GM18517 (cell line): ENCODE results near the gene GNA12.

ENCODE experiments used
- ATAC-seq: cut with Tn5 transposase; IDR thresholded peaks from one replicate; pipeline ENCODE4 v1.9.1; 2021; ENCODE audit warnings: mild to moderate bottlenecking, moderate library complexity; ENCODE audit not compliant: unreplicated experiment

GNA12 gene

DNA sequence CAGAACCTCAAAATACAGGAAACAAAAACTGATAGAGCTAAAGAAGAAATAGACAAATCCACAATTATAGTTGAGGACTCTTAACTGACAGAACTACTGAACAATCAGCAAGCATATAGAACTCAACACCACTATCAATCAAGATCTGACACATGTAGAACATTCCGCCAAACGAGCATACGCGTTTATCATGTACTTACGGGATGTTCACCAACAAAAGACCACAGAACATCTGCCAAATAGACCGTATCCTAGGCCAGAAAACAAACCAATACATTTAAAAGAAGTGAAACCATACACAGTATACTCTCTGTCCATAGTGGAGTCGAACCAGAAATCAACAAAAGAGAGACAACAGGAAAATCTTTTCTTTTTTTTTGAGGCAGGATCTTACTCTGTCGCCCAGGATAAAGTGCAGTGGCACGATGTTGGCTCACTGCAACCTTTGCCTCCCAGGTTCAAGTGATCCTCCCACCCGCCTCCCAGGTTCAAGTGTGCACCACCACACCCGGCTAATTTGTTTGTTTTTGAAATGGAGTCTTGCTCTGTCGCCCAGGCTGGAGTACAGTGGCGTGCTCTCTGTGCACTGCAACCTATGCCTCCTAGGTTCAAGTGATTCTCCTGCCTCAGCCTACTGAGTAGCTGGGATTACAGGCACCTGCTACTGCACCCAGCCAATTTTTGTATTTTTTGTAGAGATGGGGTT, 5.1 kb downstream of the GNA12 start:
- no peak for ATAC-seq

DNA sequence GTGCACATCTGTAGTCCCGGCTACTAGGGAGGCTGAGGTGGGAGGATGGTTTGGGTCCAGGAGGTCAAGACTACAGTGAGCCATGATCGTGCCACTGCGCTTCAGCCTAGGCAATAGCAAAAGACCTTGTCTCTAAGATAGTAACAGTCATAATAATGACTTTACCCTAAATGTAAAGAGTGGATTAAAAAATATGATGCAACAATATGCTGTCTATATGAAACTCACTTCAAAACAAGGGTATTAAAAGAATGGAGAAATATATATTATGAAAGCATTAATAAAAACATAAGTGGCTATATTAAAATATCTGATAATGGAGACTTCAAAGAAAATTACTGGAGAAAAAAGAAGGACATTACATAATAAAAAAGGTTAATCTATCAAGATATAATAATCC, 5.7 kb downstream of the GNA12 start:
- ATAC-seq, result no peak

DNA sequence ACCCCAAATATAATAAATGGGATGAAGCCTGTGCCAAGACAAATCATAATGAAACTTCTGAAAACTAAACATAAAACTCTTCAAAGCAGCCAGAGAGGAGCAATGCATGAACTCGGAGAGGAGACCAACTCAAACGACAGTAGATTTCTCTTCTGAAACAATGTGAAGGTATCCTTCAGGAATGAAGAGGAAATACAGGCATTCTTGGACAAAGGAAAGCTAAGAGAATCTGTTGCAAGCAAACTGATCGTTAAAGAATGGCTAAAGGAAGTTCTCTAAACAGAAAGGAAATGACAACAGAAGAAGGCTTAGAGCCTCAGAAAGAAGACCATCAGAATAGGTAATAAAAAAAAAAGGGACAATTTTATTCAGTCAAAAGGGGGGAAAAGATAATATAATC, 6.6 kb downstream of the GNA12 start:
- no peak for ATAC-seq

DNA sequence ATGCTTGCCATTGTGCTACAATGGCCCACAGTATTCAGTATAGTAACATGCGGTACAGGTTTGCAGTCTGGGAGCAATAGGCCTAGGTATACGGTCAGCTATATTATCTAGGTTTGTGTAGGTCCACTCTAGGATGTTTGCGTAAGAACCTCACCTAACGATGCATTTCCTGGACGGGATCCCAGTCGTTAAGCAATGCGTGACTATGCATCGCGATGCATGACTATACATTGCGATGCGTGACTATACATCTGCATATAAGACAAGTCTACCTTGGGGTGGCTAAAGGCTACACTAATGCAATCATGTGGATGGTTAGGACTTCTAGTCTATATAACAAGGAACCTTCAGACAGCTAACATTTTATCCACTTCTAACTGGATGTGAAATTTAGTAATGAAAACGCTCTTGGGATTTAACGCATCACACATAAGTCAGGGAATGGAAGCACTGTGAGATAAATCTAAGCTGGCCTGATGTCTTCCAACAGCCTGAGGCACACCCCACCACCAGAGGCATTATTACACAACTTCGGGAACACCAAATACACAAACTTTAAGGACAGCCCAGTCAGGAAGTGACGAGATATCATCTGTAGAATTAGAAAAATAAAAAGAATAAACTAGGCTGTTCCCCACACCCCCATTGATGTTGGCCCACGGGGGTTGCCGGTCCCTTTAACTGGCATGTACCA, 9.2 kb downstream of the GNA12 start:
- ATAC-seq, result no peak

GRCh38 chr7:2833083-2833910, 10.8 kb downstream of the GNA12 start:
- ATAC-seq, result no peak

GRCh38 chr7:2832461-2832860, 11.6 kb downstream of the GNA12 start:
- no peak for ATAC-seq

- ATAC-seq, result no peak
Measured at GRCh38 chr7:2830609-2831376, 13.3 kb downstream of the GNA12 start.

DNA sequence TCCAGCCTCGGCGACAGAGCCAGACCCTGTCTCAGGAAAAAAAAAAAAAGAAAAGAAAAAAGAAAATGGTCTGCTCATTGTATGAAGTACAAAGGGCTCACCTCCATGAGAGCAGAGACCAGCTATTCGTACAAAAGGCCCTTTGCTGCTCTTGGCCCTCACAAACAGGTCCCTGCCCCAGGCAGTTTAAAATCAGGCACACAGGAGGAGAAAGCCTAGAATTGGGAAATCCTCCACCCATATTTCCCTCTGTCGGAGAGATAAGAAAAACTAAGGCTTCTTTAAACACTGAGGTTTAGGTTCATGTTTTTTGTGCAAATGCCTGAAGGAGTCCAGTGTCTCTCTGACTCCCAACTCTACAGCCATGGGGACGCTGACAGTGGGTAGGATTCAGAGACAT, 15.1 kb downstream of the GNA12 start:
- ATAC-seq, result no peak

GRCh38 chr7:2826771-2827170, 17.3 kb downstream of the GNA12 start:
- no peak for ATAC-seq

DNA sequence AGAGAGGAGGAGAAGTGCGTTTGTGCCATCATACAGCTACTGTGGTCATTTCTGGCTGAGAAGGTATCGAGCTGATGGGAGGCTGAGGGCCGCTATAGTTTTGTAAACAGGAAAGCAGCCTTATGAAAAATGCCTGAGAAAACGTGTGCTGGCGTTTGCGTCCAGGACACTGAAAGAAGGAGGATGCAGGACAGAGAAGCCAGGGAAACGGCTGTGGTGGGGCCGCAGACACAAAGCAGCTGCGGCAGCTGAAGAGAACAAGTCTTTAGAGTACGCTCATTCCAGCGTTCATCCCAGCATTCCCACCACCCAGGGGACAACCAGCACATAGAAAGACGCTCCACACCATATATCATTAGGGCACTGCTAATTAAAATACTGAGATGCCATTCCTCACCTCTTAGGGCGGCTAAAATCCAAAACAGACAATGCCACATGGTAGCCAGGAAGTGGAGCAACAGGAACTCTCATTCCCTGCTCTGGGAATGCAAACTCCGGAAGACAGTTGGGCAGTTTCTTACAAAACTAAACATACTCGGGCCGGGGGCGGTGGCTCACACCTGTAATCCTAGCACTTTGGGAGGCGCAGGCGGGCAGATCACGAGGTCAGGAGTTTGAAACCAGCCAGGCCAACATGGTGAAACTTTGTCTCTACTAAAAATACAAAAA, 18.4 kb downstream of the GNA12 start:
- ATAC-seq, result no peak

GRCh38 chr7:2824678-2825461, 19.2 kb downstream of the GNA12 start:
- no peak for ATAC-seq

- ATAC-seq, result no peak
Measured at GRCh38 chr7:2824026-2824677, 20.0 kb downstream of the GNA12 start.

DNA sequence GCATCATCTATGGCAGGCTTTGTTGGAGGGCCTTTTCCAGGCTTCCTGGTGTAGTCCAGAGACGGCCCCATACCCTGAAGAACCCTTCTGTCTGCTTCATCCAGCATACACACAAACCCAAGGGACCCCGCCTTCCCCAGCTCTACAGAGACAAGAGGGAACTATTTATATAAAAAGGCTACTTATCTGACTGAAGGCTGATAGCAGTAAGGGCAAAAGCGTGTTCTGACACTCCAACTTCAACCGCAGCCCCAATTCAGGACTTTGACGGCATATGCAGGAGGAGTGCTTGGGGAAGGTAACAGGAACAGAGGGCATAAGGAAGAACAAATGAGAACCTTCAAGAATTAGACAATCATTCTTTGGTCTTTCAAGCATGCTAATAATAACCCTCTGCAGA, 21.0 kb downstream of the GNA12 start:
- no peak for ATAC-seq

DNA sequence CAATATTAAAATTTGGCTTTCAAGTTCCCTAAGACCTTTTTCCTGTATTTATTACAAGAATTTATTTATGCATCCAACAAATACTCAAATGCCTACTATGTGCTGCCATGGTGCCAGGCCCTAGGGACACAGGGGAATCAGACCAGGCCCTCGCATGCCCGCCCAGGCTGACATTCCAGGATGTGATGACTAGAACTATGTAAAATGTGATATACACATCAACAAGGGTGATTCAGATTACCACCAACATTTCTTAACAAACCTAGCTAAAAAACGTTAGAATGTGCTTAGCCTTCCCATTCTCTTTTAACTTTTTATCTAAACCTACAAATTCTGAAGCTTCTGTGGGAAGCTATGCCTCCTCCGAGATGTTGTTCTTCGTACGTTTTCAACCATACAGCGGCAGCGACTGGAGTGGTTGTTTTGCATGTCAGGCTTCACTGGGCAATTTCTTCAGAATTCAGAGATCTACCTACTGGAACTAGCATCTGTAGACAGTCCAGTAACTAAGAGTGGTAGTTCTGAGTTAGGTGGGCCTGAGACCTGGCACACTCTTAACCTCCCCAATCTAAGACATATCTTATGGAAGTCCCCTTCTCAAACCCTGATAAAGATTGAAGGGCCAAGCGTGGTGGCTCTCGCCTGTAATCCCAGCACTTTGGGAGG, 22.1 kb downstream of the GNA12 start:
- ATAC-seq, result no peak

- ATAC-seq, result peak; percentile 61
Measured at GRCh38 chr7:2821161-2821841, 22.8 kb downstream of the GNA12 start.

GRCh38 chr7:2820508-2820934, 23.6 kb downstream of the GNA12 start:
- ATAC-seq, result no peak

DNA sequence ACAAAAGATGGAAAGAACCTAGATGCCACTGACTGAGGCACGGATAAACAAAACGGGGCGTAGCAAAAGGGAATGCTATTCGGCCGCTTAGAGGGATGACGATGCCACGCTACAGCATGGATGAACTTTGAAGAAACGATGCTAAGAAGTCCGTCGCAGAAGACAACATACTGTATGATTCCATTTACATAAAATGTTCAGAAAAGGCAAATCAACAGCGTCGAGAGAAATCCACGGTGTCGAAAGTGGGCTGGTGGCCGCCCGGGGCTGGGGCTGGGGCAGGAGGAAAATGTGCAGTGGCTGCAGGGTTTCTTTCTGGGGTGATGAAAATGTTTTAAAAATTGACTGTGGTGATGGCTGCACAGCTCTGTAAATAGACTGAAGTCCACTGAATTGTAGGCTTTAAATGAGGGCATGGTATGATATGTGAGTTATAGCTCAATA, 24.1 kb downstream of the GNA12 start:
- ATAC-seq, result no peak
